HEK293 (cell line): ENCODE data around the gene C3.

ENCODE experiments used
- CTCF ChIP-seq: fragments of 450-650 bp; formaldehyde crosslinking; IDR thresholded peaks from 2 replicates; pipeline ENCODE4 v1.5.1; 2016; ENCODE audit warnings: missing biosample characterization, missing genetic modification characterization
- ELK4 ChIP-seq: IDR thresholded peaks from 2 replicates; pipeline ENCODE4 v1.6.1; 2011; ENCODE audit warnings: mild to moderate bottlenecking, low read depth, low read length, borderline replicate concordance
- GLI2 ChIP-seq: fragments of 450-650 bp; formaldehyde crosslinking; IDR thresholded peaks from 2 replicates; pipeline ENCODE4; 2017; ENCODE audit warnings: missing biosample characterization, missing genetic modification characterization, low read depth, borderline replicate concordance
- ZBTB49 ChIP-seq: fragments of 450-650 bp; formaldehyde crosslinking; IDR thresholded peaks from 2 replicates; pipeline ENCODE4 v1.5.1; 2016; ENCODE audit warnings: missing biosample characterization, missing genetic modification characterization, low read depth
- ZBTB7A ChIP-seq: fragments of 450-650 bp; formaldehyde crosslinking; IDR thresholded peaks from 2 replicates; pipeline ENCODE4 v1.5.1; 2016; ENCODE audit warnings: low read depth, missing biosample characterization, missing genetic modification characterization
- ZNF16 ChIP-seq: fragments of 450-650 bp; formaldehyde crosslinking; IDR thresholded peaks from 2 replicates; pipeline ENCODE4 v1.5.1; 2016; ENCODE audit warnings: low read depth, missing biosample characterization, missing genetic modification characterization
- ZNF184 ChIP-seq: fragments of 450-650 bp; IDR thresholded peaks from 2 replicates; pipeline ENCODE4 v1.5.1; 2018; ENCODE audit warnings: missing biosample characterization, mild to moderate bottlenecking, missing genetic modification characterization
- ZNF366 ChIP-seq: fragments of 450-650 bp; formaldehyde crosslinking; conservative IDR thresholded peaks from 2 replicates; pipeline ENCODE4 v1.5.1; 2016; ENCODE audit warnings: missing biosample characterization, missing genetic modification characterization
- ZNF48 ChIP-seq: fragments of 450-650 bp; formaldehyde crosslinking; IDR thresholded peaks from 2 replicates; pipeline ENCODE4 v1.5.1; 2016; ENCODE audit warnings: missing biosample characterization, missing genetic modification characterization

- TF ChIP-seq GLI2 (tag by site-specific recombination) (no peak), ZNF184 (tag by site-specific recombination) (no peak), ZNF16 (tag by site-specific recombination) (no peak), ZBTB49 (tag by site-specific recombination) (no peak), ZBTB7A (no peak), ZNF366 (tag by site-specific recombination) (no peak), CTCF (no peak), ELK4 (no peak), ZNF48 (tag by site-specific recombination) (no peak)
Measured at GRCh38 chr19:6752256-6753177, 32.1 kb upstream of the C3 start.
